Hematopoietic multipotent progenitor cell treated with erythropoietin and hydrocortisone succinate and interleukin-3 and kit ligand, for 8 days (in vitro differentiated cells): ENCODE data around the gene BMX.

Source experiments
- DNase-seq: peaks from one replicate; pipeline ENCODE4 v3.0.0-alpha.2; 2015

Gene BMX

DNA sequence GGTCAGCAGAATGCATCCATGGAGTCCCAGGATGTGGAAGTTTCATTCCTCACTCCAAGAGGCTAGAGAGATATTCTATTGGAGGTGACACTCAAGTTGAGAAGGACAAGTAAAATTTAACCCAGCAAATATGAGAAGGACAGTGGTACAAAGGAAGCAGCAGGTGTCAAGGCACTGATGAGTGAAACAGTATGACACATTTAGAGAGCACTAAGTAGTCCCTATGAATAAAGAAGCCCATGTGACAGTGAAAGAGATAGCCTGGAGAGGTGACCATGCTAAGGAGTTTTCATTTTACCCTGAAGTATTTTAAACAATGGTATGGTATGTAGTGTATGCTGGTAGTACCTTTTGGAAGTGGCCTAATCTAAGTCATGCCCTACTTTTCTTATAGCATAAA, 9.2 kb downstream of the BMX start:
- DNase-seq: no peak

DNA sequence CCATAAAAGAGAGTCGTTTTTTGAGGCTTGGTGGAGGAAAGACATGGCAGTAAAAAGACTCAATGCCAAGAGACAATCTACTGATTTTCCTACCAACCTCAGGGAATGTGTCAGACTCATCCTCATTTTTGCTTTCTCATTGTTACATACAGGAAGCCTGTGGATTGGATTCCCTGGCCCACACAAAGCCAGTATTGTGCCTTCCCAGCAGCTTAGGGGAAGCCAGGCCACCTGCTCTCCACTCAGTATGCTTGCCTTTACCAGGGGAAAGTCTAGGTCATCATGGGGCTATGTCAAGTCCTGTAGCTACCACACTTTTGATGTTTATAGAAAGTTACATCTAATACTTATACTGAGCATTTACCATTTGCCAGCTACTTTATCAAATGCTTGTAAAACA, 11.0 kb downstream of the BMX start:
- DNase-seq: no peak

DNA sequence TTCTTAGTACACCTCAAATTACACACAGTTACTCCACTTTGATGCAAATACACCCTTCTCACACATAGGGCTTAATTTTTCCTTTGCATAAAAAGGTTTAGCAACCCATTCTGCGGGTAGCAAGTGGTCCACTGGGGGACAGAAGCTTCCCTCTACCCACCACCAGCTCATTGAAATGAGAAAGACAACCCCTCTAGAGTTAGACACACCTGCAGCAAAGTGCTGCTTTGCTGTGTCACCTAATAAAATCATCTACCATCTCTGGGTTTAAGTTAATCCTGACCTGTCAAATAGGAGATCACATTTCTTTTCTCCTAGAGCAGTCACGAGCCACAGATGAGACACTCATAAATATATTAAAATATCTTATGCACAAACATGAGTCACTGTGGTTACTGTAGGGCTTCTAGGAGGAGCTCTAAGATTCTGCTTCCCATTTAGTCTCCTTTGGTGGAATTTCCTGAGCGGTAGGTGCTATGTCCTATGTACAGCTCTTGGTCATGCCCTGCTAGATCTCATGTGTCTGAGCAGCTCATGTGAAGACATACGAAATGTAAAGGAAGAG, 11.9 kb downstream of the BMX start:
- peak; percentile 27 for DNase-seq

GRCh38 chrX:15514279-15514678, 13.7 kb downstream of the BMX start:
- peak; percentile 22 for DNase-seq

DNA sequence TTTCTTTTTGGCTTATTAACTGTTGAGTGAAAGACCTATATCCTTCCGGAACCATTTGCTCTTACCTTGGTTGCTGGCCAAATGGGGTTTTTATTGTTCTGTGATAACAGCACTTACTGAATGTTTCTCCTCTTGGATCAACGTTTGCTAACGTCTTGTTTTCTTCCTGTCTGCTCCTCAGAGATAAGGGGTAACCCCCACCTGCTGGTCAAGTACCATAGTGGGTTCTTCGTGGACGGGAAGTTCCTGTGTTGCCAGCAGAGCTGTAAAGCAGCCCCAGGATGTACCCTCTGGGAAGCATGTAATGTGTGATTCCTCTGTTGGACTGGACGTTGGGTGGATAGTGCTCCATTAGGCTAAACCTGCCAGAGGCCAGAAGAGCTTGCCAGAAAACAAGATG, 15.3 kb downstream of the BMX start:
- peak; percentile 95 for DNase-seq

DNA sequence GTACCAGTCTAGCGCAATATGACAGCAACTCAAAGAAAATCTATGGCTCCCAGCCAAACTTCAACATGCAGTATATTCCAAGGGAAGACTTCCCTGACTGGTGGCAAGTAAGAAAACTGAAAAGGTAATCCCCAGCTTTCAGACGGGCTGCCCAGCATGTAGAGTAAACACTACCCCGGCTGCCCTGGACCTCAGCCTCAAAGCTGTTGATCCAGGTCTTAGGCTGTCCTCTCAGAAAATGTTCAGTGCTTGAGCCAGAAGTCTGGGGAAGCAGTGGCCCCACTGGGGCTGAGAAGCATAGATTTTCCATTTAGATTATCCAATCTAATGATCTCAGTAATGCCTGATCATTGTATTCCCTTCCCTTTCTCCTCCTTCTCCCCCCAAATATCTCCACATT, 21.9 kb downstream of the BMX start:
- no peak for DNase-seq

- no peak for DNase-seq
Observed at GRCh38 chrX:15523088-15523487, 22.5 kb downstream of the BMX start.

DNA sequence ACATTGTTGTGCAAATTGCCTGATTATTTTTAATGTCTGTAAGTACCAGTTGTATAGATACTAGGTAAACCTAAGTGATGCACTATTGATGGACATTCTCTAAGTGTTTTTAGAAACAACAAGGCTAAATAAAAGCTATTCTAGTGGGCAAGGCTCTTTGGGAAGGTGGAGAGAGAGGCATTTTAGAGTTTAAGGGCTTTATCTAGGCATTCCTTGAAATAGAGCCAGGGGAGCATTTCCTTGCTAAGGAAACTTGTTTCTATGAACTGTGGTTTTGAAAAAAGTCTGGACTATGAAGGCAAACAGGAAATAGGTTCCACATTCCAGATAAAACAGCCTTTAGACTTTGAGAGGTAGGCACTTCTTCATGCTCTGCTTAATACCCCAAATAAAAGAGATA, 23.8 kb downstream of the BMX start:
- no peak for DNase-seq

DNA sequence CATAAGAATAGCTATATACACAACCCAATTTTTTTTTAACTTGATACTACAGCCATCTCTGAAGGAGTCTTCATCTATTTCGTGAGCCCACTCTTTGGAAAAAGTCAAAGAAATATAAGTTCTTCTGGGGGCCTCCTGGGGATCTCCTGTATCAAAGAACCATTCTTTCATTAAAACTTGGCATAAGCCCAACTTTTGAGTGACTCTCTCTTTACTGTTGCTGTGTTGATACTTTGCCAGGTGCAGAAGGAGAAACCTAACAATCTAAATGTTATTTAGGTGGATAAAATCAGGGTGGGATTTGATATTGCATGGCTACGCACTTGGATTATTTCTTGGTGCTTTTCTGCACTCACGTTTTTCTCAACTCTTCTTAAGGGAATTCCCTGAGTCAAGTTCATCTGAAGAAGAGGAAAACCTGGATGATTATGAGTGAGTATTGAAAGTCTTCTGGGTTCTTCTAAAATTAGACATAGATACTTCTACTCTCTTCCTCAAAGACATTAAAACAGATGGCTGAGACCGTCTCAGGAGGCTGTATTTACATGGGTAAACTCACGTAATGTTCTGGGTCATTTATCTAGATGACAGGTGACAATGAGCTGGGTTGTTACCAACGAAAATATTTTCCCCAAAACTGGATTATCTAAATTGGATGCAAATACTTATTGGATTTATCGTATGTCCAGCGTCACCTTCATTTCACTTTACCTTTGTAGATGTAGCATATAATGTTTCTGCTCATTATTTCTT, 25.2 kb downstream of the BMX start:
- peak; percentile 36 for DNase-seq

GRCh38 chrX:15529165-15529564, 28.6 kb downstream of the BMX start:
- no peak for DNase-seq

- DNase-seq: no peak
Observed at GRCh38 chrX:15530318-15530717, 29.7 kb downstream of the BMX start.

DNA sequence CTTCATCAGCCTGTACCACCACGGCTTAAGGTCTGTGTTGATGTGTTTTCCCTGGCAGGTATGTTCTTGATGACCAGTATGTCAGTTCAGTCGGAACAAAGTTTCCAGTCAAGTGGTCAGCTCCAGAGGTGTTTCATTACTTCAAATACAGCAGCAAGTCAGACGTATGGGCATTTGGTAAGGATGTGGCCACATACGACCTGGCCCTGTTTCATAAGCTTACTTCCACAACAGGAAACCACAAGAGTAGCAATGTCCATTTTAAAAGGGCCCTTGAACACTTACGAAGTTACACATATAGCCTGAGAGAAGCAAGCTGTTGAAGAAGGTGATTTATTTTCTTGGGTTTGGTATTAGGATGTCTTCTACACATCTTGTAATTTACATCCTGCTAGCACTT, 46.1 kb downstream of the BMX start:
- DNase-seq: no peak

- DNase-seq: no peak
Observed at GRCh38 chrX:15547356-15547755, 46.7 kb downstream of the BMX start.

DNA sequence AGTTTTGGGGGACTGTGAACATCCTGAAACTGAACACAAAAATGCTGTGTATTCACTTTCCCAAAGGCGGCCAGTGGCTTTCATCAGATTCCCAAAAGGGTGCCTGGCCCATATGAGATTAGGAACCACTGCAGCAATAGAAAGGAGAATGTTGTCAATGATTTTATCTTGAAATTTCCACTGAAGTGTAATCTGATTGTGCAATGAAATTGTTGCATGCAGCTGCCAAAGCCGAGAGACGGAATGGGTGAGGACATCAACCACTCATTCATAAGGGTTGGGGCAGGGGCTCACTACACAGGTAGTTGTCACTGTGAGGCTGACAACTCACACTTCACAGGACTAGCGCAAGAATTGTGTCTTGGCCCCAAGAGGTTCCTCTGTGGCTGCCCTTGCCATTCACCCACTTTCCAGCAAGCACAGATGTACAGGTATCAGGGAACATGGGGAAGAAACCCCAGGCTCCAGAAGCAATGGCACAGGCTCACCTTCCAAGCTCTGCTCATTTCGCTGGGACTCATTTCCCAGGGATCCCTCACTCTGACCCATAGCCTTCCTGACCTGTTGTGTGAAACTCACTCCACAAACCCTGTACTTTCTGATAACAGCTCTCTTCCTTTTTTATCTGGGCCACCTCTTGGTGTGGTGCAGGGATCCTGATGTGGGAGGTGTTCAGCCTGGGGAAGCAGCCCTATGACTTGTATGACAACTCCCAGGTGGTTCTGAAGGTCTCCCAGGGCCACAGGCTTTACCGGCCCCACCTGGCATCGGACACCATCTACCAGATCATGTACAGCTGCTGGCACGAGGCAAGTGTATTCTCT, 48.8 kb downstream of the BMX start:
- peak; percentile 54 for DNase-seq

- no peak for DNase-seq
Observed at GRCh38 chrX:15559227-15559626, 58.6 kb downstream of the BMX start.

DNA sequence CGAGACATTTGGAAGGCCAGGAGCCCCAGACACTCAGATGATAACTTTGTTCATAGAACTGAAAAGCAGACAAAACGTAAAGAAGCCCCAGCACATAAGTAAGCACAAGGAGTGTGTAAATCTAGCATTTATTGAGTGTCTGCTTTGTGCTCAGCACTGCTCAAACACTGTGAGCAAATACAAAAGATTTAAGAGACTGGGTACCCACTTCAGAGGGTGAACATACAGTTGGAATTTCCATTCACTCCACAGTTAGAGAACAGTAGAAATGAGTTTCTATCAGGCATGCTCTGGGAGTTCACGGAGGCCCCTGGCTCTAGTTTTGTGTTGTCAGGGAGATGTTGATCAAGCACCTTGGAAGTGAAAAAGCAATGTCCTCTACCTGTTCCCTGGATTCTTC, 60.3 kb downstream of the BMX start:
- no peak for DNase-seq

GRCh38 chrX:15563056-15563455, 62.4 kb downstream of the BMX start:
- no peak for DNase-seq

- peak; percentile 83 for DNase-seq
Observed at GRCh38 chrX:15564981-15565579, 64.5 kb downstream of the BMX start.

- DNase-seq: peak; percentile 61
Observed at GRCh38 chrX:15566244-15566643, 65.6 kb downstream of the BMX start.

- no peak for DNase-seq
Observed at GRCh38 chrX:15567267-15567666, 66.7 kb downstream of the BMX start.

DNA sequence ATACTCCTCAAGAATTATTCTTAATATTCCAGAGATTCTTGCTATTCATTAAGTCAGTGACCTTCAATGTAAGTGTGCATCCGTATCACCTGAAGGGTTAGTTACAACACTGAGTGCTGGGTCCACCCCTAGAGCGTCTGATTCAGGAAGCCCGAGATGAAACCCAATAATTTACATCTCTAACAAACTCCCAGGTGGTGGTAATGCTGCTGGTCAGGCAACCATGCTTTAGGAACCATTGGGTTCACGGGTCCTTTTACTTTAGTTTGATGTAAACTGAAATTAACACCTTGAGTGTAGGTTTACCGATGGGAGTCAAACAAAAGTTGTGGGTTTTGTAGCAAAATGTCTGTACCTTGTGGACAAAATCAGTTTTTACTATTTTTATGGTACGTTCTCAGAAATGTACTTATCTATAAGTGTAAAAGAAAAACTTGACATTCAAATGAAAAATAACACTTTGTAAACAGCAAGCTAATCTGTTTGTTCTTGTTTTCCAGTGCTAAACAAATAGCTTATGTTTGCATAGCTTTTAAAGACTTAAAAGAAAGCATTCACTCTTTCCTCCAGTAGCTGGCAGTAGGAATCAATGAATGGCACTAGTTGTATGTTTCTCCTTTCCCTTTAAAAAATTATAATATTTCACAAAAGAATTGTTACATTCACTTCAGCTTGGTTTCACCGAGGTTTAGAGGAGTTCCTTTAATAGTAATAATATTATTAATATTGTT, 67.4 kb downstream of the BMX start:
- DNase-seq: peak; percentile 58

GRCh38 chrX:15570145-15570544, 69.5 kb downstream of the BMX start:
- DNase-seq: no peak

DNA sequence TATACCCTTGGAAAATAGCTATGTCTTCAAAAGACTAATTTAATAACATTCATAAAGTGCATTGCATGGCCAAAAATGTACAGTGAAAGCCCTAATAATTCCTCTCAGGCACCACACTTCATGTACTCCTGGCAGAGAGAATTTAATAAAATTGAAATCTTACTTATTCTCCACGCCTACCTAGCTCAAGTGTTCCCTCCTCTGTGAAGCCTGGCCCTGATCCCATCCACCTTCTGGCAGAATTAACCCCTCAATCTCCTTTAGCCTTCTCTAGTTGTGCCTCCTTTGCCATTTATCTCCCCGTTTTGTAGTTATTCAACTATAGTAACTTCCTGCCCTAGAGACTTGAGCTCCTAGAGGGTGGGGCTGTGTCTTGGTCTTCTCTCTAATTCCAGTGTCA, 73.4 kb downstream of the BMX start:
- DNase-seq: no peak
